NCI-H460 (cell line): ENCODE measurements around the gene STARD8. TPM values are rescaled to one million over a fixed set of nuclear protein-coding genes. Genes with fewer than 3 reads are reported as not detected.
A peak's percentile ranks its signal among the peaks of the same experiment; 100 is the strongest.

ENCODE experiments used
- DNase-seq: peaks from one replicate; pipeline ENCODE4 v3.0.0-alpha.2; 2016; ENCODE audit warnings: low read depth; ENCODE audit errors: extremely low read depth
- total RNA-seq: library from RNA; depleted of rRNA; stranded (reverse); fragments of >200 nt; shearing (Covaris generic); gene quantifications from 2 replicates; pipeline ENCODE4 v1.2.3, GENCODE V29; 2014

The STARD8 gene
- total RNA-seq, 1 experiment from 2014 or later, result 0.72 TPM

DNA sequence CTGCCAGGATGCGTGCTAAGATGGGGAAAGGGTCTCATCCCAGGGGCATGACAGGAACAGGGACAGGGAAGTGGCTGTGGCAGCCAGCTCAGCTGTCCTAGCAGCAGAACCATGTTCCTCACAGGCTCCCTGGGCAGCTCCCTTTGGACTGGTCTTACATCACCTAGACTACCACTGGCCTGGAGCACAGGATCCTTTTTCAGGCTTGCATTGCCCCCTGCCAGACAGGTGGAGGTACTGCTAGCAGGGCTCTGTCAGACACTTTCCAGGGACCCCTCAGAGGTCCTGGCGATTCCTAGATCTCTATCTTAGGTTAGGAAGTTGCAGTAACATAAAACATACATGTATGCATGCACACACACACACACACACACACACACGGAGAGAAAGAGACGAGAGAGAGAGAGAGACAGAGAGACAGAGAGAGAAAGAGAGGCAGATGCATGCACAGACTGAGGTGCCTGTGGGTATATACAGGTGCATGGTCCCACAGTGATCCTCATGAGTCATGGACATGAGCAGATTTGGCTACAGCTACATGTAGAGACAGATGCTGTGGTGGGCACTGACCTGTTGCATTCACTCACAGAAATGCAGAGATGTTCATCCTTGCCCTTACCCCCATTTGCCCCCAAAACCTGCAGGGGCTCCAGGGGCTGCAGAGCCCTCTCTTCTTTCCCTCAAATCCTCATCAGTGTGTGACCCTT is 63.6 kb downstream of the STARD8 start:
- peak; percentile 44 for DNase-seq

- no peak for DNase-seq
These were observed 64.4 kb downstream of the STARD8 start for GRCh38 chrX:68711845-68712244.

DNA sequence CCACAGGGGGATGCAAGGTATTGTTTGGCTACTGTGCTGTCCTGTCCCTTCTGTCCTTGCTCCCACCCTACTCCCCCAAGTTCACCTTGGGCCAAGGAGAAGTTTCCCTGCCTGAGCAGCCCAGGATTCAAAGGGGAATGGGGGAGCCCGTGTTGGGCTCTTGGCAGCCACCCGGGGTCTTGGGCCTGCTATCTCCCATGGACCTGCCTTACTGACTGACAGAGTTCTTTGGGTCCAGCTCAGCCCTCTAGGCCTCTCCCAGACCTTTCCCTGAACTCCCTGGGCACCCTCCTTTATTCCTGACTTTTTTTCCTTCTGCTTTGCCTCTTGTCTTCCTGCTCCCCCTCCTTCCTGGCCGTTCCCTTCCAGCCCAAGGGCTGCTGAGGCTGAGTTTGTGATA is 67.4 kb downstream of the STARD8 start:
- DNase-seq, result no peak

DNA sequence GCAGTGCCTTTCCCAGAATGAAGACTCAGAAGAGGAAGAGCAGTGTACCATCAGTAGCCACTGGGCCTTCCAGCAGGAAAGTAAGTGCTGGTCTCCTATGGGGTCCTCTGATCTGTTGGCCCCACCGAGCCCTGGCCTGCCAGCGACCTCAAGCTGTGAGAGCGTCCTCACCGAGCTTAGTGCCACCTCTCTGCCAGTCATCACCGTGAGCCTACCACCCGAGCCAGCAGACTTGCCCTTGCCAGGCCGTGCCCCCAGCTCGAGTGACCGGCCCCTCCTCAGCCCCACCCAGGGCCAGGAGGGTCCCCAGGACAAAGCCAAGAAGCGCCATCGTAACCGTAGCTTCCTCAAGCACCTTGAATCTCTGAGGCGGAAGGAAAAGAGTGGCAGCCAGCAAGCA is 69.7 kb downstream of the STARD8 start:
- DNase-seq, result no peak

DNA sequence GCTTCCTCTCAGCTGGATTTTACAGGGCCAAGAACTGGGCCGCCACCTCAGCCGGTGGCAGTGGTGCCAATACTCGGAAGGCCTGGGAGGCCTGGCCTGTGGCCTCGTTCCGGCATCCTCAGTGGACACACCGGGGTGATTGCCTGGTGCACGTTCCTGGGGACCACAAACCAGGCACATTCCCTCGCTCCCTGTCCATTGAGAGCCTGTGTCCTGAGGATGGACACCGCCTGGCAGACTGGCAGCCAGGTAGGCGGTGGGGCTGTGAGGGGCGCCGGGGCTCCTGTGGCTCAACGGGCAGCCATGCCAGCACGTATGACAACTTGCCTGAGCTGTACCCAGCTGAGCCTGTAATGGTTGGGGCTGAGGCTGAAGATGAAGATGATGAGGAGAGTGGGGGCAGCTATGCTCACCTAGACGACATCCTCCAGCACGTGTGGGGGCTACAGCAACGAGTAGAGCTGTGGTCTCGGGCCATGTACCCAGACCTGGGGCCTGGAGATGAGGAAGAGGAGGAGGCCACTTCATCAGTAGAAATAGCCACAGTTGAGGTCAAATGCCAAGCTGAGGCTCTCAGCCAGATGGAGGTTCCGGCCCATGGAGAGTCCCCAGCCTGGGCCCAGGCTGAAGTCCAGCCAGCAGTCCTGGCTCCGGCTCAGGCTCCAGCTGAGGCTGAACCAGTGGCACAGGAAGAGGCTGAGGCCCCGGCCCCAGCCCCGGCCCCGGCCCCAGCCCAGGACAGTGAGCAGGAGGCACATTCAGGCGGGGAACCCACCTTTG is 70.4 kb downstream of the STARD8 start:
- no peak for DNase-seq

DNA sequence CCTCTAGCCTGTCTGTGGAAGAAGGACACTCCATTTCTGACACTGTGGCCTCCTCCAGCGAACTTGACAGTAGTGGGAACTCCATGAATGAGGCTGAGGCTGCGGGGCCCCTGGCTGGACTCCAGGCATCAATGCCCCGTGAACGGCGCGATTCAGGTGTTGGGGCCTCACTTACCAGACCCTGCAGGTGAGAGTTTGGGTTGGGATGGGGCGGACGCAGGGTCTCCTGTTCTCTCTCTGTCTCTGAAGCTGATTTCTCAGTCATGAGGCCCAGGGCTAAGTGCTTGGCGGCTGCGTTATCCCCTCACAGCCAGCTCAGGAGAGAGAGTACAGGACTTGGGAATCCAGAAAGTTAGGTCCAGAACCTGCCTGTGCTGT is 71.0 kb downstream of the STARD8 start:
- DNase-seq, result no peak

GRCh38 chrX:68719181-68719903 is 71.9 kb downstream of the STARD8 start:
- no peak for DNase-seq

DNA sequence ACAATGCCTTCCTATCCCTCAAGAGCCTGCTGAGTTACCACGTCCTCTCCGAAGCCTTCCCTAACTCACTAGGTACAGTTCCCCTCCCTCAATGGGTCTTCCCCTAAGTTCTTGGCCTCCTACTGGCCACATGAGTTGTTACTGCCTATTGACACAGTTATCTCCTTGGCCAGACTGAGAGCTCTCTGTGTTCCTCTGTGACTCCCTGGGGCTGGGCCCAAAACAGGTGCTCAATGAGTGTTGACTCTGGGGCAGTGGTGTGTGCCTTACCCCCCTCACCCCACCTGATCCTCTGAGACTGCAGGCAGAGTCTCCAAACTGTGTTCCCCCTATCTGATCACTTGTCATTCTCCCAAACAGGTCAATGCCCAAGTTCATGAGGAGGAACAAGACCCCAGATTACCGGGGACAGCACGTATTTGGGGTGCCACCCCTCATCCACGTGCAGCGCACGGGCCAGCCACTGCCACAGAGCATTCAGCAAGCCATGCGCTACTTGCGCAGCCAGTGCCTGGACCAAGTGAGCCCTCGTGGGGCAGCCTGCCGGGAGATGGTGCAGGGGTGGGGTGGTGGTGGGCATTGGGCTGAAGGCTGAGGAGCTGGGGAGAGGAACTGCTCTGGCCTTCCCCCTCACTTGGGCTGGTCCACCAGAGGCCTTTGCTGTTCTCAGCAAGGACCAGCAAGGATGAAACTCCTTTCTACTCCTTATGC is 72.6 kb downstream of the STARD8 start:
- no peak for DNase-seq

- no peak for DNase-seq
These were observed 73.4 kb downstream of the STARD8 start for GRCh38 chrX:68720851-68721250.

- no peak for DNase-seq
These were observed 74.1 kb downstream of the STARD8 start for GRCh38 chrX:68721546-68721945.

- DNase-seq, result no peak
These were observed 74.8 kb downstream of the STARD8 start for GRCh38 chrX:68721991-68722860.

DNA sequence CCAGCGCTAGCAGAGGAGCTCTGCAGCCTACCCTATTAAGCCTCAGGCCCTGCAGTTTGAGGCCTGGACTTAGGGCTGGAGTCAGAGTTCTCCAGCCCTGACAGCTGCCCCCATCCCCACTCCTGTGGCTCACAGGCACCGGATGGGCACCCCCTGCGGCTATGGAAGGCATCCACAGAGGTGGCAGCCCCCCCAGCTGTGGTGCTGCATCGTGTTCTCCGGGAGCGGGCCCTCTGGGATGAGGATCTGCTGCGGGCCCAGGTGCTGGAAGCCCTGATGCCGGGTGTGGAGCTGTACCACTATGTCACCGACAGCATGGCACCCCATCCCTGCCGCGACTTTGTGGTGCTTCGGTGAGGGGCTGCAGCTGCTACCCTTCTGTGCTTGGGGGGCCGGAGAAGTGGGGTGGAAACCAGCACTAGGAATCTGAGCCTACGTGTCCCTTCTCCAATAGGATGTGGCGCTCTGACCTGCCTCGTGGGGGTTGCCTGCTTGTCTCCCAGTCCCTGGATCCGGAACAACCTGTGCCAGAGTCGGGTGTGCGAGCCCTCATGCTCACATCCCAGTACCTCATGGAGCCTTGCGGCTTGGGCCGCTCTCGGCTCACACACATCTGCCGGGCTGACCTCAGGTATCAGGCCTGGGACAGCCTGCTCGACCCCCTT is 76.2 kb downstream of the STARD8 start:
- DNase-seq, result no peak

GRCh38 chrX:68724531-68725020 is 77.1 kb downstream of the STARD8 start:
- DNase-seq, result no peak

DNA sequence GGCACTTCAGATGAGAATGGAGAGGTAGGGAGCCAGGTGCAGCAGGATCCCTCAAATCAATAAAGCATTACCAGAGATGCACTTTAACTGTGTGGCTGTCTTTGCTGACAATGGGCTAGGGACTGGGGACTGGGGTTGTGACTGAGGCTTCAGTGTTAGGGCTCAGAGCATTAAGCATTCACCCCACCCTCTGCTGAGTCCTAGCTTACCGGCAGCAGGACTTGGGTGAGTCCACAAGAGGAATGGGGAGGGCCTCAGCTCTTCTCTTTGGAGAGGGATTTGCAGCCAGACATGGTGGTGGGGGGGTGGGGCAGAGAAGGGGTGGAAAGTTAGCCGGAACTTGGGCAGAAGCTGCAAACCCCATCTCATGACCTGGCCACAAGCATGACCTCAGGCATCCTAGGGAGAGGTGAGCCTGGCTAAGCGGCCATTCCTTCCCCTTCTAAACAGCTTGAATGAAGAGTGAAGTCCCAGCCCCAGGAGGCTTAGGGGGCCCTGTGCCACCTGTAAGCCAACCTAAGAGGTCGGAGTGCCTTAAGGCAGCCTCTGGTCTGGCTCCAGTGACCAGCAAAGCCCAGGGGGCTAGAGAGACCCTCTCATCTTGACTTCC is 78.4 kb downstream of the STARD8 start:
- DNase-seq, result no peak

DNA sequence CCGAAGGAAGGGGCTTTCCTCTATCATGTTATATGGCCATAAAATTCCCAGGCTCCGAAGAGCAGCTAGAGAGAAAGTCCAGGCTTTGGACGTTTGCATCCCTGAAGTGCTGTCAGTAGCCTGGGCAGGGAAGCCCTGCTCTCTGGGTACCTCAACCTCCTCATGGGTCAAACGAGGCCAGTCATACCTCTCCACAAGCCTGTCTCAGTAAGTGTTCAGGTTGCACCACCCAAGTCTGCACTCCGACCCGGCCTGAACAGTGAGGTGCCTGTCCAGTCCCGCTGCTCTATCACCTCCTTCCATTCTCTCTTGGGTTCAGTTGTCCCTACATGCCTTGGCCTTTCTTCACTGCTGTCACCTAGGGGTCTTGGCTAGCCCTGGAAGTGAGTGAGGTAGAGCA is 78.9 kb downstream of the STARD8 start:
- no peak for DNase-seq

- DNase-seq, result no peak
These were observed 80.2 kb downstream of the STARD8 start for GRCh38 chrX:68727696-68728095.

GRCh38 chrX:68728186-68728585 is 80.7 kb downstream of the STARD8 start:
- no peak for DNase-seq

DNA sequence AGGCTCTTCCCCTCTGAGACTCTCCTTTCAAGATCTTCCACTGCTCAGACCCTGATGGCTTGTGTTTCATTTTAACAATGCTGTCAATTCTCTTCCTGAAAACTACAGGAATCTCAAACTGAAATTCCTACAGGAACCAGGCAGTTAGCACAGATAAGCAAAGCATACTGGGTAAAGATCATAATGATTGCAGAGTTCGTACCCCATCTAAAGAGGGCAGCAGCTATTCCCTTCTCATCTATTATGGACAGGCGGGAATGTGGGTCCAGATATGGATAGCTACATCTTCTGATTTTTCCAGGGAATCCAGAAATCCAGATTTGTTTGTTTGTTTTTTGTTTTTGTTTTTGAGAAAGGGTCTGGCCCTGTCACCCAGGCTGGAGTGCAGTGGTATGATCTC is 83.8 kb downstream of the STARD8 start:
- no peak for DNase-seq
